ENCODE data around the gene SCEL.

- peak; percentile 17 for TF ChIP-seq POLR2AphosphoS5 (IDR thresholded peaks at IDR 0.05; ENCODE audit: insufficient read depth, low read depth, low read length)
- TF ChIP-seq CTCF (IDR thresholded peaks at IDR 0.05; ENCODE audit: extremely low read depth in 1 of 2, insufficient read depth in 1 of 2, low read depth in 1 of 2, low read length in 2 of 2), result no peak
- no peak for TF ChIP-seq MAX (IDR thresholded peaks at IDR 0.05; ENCODE audit: insufficient read depth, insufficient read length)
These were observed 15.7 kb upstream of the SCEL start for GRCh38 chr13:77519808-77520207.

Data from endothelial cell of umbilical vein (primary cell).